A549 (cell line): ENCODE data around the gene MITF.
A peak's percentile ranks its signal among the peaks of the same experiment; 100 is the strongest.

Source experiments
- CEBPB ChIP-seq, 2 experiments: fragments of >200 bp in 1 of 2; sonication (Bioruptor Twin) in 1 of 2; formaldehyde crosslinking in 1 of 2; IDR thresholded peaks; 2 replicates each; pipeline ENCODE4 v1.6.1; 2012 to 2016
- ESRRA ChIP-seq: fragments of 150-350 bp; IDR thresholded peaks from 2 replicates; pipeline ENCODE4 v1.6.1; 2014; ENCODE audit warnings: mild to moderate bottlenecking, low read length, borderline replicate concordance
- HOXB13 ChIP-seq: fragments of 250-450 bp; sonication (Bioruptor Pico); IDR thresholded peaks from 2 replicates; pipeline ENCODE4 v1.5.0; 2020; ENCODE audit warnings: low read depth, mild to moderate bottlenecking, moderate library complexity
- KDM1A ChIP-seq: fragments of 200-600 bp; sonication (generic); IDR thresholded peaks from 2 replicates; pipeline ENCODE4 v1.6.1; 2016; ENCODE audit warnings: low read depth, mild to moderate bottlenecking
- MAX ChIP-seq: IDR thresholded peaks from 2 replicates; pipeline ENCODE4 v1.6.1; 2012
- MYC ChIP-seq: IDR thresholded peaks from 2 replicates; pipeline ENCODE4 v1.6.1; 2012; ENCODE audit warnings: mild to moderate bottlenecking, inconsistent platforms, low read length, improper control_type of control experiment, borderline replicate concordance
- POLR2A ChIP-seq: IDR thresholded peaks from 2 replicates; pipeline ENCODE4 v1.6.1; 2012; ENCODE audit warnings: mild to moderate bottlenecking, low read length
- RAD21 ChIP-seq, 2 experiments: fragments of >200 bp in 1 of 2; sonication (Bioruptor Twin) in 1 of 2; formaldehyde crosslinking in 1 of 2; IDR thresholded peaks in 1 of 2; conservative IDR thresholded peaks in 1 of 2; 2 replicates in 1 of 2; 3 replicates in 1 of 2; pipeline ENCODE4 v1.6.1; 2012 to 2018; ENCODE audit warnings: inconsistent platforms in 1 of 2
- RCOR1 ChIP-seq: fragments of 150-350 bp; IDR thresholded peaks from 2 replicates; pipeline ENCODE4 v1.6.1; 2014; ENCODE audit warnings: antibody characterized with exemption, low read length, low read depth
- USF2 ChIP-seq: fragments of 450-650 bp; IDR thresholded peaks from 2 replicates; pipeline ENCODE4 v1.6.1; 2014; ENCODE audit warnings: antibody characterized with exemption
- TF ChIP-seq, protein P1 (sequence below): fragments of >200 bp; sonication (Bioruptor Twin); formaldehyde crosslinking; IDR thresholded peaks from 3 replicates; pipeline ENCODE4 v1.5.1; 2016

- TF ChIP-seq KDM1A (no peak), RCOR1 (no peak), POLR2A (no peak), MAX (0 out of 2 replicates have a peak, but pooled peaks have one; percentile 36), USF2 (no peak), ESRRA (no peak), RAD21 (conservative IDR thresholded peaks at IDR 0.05 in 1 of 2, IDR thresholded peaks at IDR 0.05 in 1 of 2) (no peak), MYC (no peak), HOXB13 (CRISPR knock-in tag) (no peak), CEBPB (IDR thresholded peaks at IDR 0.05) (no peak)
- TF ChIP-seq, protein P1, sequence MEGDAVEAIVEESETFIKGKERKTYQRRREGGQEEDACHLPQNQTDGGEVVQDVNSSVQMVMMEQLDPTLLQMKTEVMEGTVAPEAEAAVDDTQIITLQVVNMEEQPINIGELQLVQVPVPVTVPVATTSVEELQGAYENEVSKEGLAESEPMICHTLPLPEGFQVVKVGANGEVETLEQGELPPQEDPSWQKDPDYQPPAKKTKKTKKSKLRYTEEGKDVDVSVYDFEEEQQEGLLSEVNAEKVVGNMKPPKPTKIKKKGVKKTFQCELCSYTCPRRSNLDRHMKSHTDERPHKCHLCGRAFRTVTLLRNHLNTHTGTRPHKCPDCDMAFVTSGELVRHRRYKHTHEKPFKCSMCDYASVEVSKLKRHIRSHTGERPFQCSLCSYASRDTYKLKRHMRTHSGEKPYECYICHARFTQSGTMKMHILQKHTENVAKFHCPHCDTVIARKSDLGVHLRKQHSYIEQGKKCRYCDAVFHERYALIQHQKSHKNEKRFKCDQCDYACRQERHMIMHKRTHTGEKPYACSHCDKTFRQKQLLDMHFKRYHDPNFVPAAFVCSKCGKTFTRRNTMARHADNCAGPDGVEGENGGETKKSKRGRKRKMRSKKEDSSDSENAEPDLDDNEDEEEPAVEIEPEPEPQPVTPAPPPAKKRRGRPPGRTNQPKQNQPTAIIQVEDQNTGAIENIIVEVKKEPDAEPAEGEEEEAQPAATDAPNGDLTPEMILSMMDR, result no peak
These were observed 260.1 kb downstream of the MITF start, which contains the start of gene SAMMSON for GRCh38 chr3:69999140-70000027.
